Activated CD4-positive, alpha-beta T cell treated with anti-CD3 and anti-CD28 coated beads, Interleukin-2, amount 50 U/mL, for 16 hours (primary cell): Measurements from ENCODE around the gene EOLA1.
A peak's percentile ranks its signal among the peaks of the same experiment; 100 is the strongest.
"Not testable (repeated sequence)": the region's sequence is repeated elsewhere in the genome, so short reads cannot be mapped to it uniquely, and the experiment has no call there.

Experiments used
- DNase-seq: peaks from one replicate; pipeline ENCODE4 v3.0.0-alpha.2; 2020

Gene EOLA1

DNA sequence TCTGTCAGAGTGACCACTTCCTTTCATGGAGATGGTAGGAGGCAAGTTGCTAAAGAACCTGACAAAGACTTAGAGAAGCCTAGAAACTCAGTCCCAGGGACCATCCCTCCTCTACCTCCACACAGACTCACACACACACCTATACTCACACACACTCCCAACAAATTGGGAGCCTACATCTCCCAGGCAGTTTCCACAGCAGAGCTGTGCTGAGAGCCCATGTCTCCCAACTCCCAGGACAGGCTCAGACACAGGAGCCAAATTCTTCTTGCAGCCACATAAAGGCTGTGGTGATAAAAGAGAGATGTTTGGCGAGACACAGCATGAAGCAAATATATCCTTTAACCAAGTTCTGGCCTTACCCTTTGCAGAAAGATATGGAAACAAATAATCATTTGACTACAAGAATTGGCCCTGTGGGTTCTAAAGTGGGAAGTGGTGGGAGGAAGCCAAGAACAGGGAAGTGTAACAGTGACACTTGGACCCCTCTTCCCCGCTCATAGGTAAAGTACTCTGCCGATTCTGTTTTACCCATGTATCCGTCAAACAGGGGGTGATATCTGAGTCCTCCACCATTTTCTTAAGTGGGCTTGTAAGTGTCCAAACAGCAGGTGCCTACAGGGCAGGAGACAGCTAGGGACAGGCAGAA is 24.7 kb upstream of the EOLA1 start:
- no peak for DNase-seq

DNA sequence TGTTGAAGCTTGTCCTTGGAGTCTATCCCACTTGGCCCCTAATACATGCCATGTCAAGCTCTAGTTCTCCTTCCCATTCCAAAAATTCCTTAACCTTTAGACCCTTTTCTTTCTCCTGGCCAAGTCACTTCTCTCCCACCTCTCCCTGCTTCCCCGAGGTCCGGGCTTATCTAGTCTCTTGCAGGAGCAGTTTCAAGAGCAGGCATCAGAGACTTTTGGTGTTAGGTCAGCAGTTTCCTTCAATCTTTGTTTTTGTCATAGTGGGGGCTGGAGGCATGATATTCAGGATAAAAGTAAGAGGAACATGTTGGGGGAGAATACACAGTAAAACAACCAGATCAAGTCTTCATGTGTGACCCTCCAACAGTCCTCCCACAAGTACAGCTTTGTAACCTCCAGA is 24.2 kb upstream of the EOLA1 start:
- DNase-seq: no peak

DNA sequence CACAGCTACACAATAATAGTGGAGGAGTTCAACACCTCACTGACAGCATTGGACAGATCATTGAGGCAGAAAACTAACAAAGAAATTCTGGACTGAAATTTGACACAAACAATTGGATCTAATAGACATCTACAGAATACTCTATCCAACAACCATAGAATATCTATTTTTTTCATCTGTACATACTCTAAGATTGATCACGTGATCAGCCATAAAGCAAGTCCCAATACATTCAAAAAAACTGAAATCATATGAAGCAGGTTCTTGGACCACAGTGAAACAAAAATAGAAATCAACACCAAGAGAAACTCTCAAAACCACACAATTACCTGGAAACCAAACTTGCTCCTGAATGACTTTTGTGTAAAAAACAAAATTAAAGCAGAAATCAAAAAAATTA is 23.5 kb upstream of the EOLA1 start:
- DNase-seq: no peak

DNA sequence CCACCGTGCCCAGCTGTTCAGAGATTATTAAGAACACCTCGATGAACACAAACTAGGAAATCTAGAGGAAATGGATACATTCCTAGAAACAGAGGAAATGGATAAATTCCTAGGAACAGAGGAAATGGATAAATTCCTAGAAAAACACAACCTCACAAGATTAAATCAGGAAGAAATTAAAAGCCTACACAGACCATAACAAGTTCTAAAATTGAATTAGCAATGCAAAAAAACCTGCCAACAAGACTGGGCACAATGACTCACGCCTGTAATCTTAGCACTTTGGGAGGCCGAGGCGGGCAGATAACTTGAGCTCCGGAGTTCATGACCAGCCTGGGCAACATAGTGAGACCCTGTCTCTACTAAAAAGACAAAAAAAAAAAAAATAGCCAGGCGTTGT is 22.6 kb upstream of the EOLA1 start:
- DNase-seq: no peak

DNA sequence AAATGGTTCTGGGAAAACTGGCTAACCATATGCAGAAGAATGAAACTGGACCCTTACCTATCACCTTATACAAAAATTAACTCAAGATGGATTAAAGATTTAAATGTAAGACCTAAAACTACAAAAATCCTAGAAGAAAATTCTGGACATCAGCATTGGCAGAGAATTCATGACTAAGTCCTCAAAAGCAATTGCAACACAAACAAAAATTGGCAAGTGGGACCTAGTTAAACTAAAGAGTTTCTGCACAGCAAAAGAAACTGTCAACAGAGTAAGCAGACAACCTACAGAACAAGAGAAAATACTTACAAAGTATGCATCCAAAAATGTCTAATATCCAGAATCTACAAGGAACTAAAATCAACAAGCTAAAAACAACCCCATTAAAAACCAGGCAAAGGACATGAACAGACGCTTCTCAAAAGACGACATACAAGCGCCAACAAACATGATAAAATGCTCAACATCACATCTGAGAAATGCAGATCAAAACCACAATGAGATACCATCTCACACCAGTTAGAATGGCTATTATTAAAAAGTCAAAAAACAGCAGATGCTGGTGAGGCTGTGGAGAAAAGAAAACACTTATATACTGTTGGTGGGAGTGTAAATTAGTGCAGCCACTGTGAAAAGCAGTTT is 20.1 kb upstream of the EOLA1 start:
- not testable (repeated sequence) for DNase-seq

DNA sequence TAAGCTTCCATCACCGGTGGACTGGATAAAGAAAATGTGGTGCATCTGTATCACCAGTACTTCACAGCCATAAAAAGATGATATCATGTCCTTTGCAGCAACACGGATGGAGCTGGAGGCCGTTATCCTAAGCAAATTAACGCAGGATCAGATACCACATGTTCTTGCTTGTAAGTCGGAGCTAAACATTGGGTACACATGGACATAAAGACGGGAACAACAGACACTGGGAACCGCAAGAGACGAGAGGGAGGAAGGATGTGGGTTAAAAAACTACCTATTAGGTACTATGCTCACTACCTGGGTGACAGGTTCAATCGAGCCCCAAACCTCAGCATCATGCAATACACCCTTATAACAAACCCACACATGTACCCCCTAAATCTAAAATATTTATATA is 19.4 kb upstream of the EOLA1 start:
- no peak for DNase-seq

DNA sequence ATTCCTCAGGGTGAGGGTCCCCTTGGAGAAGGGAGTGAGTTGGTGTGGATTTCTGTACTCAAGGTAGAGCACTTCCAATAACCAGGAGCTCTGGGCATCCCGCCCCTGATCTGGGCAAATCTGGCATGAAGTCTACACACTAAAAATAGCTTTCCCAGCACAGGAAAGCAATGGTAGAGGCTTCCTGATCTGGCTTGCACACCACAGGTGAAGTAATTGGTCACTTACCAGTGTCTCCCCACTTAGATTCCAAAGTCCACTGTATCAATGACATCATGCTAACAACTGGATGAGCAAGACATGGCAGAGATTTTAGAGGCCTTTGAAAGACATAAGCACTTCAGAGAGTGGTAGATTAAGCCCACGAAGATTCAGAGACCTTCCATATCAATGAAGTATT is 17.9 kb upstream of the EOLA1 start:
- DNase-seq: no peak

DNA sequence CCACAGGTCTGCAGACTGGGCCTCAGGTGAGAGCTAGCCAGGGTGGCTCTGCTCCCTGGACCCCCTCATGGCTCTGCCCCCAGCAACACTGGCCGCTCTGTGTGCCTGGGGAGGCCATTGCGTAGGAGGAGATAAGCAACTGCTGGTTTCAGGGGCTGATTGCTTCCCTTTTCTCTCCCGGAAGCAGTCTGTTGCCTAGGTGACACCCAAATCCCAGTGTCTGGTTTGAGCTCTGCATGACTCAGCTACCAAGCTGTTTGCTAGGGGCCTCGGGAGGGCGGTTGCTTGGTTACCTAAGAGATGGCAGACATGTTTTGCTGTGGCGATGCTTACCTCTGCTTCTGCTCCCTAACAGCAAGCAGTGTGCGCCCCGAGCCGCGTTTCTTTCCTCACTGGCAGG is 15.4 kb upstream of the EOLA1 start:
- peak; percentile 82 for DNase-seq

DNA sequence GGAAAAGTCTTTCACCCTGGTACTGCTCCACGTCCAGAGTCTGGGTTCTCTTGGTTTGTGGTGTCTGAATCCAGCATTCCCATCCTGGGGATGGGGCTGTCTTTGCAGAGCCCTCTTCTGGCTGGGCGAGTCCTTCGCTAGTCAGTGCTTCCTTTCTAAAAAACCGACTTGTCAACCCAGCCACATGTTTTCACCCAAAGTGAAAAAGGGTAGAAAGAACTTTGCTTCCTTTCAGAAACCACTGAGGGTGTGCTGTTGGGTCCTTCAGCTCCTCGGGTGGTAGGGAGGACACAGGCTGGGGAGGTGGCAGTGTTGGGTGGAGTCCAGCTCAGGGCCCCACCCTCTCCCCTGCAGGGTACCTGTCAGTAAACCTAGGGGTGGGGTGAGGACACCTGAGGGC is 14.9 kb upstream of the EOLA1 start:
- DNase-seq: peak; percentile 55

DNA sequence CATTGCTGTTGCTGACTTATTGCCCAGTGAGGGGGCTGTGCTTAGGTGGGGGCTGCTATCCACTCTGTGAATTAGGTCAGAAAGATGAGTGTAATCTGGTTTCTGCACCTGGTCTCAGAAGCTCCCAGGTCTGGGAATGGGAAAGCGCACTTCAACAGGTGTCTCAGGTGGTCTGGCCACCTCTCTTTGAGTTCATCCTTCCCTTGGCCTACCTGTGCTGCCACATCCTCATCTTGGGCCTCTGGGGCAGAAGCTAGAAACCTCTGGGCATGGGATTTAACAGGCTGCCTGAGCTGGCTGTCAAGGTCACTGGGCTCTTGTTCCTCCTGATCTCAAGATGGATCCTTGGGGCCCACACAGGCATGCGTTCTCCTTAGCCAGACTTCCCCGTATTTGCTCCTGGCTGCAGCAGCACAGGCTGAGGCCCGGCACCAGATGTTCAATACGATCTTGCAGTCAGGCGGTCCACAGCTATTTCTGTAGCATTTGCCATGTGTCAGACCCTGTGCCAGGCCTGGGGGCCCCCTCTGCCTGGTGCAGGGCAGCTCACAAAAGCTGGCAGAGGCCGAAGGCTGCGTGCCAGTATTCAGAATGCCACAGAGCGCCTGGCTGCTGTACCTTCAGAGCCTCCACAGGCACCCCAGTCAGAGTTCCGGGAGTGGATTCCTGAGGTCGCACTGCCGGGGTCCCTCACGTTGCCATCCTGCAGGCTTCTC is 14.3 kb upstream of the EOLA1 start:
- DNase-seq: not testable (repeated sequence)

DNA sequence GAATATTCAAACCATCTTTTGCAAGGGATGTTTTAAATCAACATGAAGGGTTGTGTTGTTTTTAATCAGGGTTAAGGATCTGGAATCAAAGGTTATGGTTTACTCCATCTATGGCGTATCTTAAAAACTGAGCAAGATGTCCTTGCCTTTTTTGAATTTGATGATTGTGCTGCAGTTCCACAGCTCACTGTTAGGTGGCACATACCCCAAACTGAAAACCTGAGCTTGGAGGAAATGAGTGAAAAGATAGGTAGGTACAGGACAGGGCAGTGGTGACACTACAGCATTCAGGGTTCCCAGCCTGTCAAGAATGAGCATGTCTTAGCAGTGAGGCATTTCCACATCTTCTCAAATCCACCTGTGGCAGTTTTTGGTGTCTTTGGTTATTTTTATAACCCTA is 13.1 kb upstream of the EOLA1 start:
- peak; percentile 58 for DNase-seq

DNA sequence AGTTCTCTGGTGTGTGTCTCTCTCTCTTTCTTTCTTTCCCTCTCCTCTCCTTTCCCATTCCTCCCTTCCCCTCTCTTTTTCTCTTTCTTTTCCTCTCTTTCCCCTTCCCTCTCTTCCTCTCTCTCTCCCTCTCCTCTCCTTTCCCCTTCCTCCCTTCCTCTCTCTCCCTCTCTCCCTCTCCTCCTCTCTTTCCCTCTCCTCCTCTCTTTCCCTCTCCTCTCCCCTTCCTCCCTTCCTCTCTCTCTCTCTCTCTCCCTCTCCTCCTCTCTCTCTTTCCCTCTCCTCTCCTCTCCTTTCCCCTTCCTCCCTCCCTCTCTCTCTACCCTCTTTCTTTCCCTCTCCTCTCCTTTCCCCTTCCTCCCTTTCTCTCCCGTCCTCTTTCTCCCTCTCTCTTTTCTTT is 12.4 kb upstream of the EOLA1 start:
- no peak for DNase-seq

DNA sequence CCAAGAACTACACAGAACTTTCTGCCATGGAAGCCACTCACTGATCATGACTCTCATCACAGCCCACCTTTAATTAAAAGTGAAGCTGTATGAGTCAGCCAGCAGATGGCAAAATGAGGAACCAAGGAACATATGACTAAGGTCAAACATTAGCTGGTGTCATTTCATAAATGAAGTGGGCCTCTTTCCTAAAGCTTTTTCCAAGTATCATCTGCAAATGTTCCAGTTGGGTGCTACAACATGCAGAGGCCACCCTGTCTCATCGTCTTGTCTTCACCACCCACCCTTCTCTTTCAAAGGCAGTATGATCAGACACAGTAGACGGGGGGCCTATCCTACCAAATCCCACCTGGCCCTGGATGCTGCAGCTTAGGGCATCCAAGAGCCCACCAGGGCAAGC is 9.2 kb upstream of the EOLA1 start:
- no peak for DNase-seq

DNA sequence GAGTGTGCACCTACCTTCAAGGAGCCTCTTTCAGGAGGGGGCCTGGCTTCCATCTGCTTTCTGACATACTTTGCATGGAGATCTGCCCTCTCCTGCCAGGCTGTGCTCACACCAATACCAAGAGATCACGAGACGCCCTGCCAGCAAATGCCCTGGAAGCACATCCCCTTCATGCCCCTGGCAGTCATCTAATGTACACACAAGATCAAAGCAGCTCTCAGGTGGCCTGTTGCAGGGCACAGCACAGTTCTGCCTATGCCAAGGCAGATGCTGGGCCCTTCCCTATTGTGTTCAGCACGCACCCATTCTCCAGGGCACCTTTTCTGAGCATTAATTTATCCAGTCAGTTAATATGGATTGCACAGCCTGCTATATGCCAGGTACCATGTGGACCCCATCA is 7.9 kb upstream of the EOLA1 start:
- not testable (repeated sequence) for DNase-seq

DNA sequence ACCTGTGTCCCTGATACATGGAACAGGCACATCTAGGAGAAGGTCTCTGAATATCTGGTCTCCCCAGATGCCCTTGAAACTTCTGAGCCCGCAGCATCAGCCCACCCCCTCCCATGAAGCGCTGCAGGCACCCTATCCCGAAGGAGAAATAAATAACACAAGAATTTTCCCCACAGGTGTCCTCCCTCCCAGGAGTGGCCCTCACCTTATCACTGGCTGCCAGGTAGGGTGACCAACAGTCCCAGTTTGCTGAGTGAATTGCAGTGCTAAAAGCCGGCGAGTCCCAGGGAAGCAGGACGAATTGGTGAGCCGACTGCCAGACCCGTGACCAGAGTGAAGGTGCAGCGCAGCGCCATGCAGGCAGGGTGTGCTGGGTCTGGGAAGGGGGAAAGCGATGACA is 6.8 kb upstream of the EOLA1 start:
- DNase-seq: not testable (repeated sequence)

DNA sequence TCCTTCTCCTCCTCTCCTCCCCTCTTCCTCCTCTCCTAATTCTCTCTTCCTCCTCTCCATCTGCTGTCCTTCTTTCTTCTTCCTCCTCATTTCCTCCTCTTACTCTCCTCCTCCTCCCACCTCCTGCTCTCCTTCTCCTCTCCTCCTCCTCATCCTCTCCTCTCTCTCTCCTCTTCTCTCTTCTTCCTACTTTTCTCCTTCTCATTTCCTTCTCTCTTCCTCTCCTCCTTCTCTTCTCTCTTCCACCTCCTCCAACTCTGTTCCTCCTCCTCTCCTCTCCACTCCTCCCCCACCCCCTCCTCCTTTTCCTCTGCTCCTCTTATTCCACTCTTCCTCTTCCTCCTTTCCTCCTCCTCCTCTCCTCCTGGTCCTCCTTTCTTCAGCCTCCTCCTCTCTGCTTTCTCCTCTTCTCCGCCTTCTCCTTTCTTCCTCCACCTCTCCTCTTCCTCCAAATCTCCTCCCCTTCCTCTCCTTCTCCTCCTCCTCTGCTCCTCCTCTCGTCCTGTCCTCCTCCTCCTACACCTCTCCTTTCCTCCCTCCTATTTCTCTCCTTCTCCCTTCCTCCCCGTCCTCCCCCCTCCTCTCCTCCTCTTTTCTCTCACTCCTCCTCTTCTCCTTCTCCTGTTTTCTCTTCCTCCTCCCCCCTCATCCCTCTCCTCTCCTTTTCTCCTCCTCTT is 5.7 kb upstream of the EOLA1 start:
- not testable (repeated sequence) for DNase-seq

DNA sequence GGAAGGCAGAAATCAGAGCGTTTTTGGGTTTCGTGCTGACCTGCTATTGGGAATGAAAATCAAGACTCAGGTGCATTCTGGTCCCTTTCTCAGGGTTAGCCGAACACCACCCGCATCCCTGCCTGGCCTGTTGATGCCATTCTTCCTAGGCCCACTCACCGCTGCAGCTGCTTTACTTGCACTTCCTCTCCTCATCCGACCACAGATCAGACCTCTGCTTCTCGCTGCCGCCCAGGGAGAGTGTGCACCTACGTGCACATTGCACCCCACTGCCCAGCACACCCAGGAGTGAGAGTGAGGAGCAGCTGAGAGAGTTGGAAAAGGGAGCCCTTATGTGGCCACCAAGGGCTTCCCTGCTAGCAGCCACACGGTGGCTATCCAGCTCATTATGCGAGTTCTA is 3.3 kb upstream of the EOLA1 start:
- DNase-seq: not testable (repeated sequence)

DNA sequence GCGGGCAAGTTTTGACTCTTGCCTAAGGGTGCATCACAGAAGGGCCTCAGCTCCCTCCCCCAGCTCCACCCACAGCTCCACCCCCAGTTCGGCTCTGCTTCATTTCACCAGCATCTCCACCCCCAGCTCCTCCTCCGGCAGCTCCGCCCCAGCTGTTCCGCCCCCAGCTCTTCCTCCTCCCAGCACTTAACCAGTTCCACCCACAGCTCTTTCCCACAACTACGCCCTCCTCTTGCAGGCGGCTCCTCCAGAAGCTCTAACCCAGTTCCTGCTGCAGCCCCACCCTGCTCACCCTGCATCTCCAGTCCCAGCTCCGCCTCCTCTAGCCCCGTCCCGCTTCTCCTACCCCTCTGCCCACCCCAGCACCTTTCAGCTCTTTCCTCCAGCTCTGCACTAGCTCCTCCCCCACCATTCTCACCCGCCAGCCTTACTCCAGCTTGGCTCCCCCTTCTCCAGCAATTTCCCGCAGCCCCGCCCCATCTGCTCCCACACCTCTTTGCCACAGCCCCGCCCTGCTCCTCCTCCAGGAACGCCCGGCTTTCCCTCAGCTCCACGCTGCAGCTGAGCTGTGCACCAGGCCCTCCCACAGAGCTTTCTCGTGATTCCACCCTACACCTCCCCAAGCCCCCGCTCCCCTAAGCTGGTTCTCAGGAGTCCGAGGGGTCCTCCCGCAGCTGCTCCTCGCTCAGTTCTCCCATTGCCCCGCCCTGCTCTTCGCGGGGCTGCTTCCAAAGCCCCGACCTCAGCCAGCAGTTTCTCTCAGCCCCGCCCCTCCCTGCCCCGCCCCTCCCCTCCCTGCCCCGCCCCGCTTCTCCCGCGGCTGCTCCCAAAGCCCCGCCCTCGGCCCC is 1.3 kb upstream of the EOLA1 start:
- DNase-seq: peak; percentile 94

DNA sequence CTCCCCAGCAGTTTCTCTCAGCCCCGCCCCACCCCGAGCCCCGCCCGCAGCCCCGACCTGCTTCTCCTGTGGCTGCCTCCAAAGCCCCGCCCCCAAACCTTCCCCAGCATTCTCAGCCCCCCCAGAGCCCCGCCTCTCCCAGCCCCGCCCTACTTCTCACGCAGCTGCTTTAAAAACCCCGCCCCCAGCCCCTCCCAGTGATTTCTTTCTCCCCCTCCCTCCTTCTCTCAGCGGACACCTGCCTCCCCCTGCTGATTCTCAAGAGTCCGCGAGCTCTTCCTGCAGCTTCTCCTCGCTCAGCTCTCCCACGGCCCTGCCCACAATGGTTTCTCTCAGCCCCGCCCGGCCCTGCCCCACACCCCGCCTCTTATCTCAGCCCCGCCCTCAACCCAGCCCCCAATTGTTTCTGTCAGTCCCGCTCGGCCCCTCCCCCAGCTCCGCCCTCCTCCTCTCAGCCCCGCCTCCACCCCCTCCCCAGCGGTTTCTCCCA is 636 bp upstream of the EOLA1 start:
- DNase-seq: peak; percentile 89

DNA sequence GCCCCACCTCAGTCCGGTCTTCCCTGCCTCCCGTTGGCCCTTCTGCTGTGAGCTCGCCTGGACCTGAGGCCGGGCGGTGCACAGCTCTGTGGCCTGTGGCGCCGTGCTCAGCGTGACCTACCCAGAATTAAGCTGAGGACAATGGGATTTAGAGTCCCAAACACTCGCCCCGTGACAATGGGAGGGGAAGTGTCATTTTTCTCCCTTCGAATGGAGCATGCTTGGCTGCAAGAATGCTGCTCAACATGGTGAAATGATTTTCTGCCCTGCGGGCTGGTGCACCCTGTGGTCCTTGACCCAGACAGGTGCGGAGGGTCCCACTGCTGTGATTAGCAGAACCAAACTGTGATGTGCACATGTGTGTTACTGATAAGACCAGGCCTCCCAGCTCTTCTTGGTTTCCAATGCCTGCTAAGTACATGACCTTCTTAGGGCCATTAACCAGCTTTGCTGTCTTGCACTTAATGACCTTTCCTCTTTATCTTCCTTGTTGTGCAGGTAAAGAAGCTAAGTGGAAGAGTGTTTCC is 772 bp downstream of the EOLA1 start:
- DNase-seq: no peak

DNA sequence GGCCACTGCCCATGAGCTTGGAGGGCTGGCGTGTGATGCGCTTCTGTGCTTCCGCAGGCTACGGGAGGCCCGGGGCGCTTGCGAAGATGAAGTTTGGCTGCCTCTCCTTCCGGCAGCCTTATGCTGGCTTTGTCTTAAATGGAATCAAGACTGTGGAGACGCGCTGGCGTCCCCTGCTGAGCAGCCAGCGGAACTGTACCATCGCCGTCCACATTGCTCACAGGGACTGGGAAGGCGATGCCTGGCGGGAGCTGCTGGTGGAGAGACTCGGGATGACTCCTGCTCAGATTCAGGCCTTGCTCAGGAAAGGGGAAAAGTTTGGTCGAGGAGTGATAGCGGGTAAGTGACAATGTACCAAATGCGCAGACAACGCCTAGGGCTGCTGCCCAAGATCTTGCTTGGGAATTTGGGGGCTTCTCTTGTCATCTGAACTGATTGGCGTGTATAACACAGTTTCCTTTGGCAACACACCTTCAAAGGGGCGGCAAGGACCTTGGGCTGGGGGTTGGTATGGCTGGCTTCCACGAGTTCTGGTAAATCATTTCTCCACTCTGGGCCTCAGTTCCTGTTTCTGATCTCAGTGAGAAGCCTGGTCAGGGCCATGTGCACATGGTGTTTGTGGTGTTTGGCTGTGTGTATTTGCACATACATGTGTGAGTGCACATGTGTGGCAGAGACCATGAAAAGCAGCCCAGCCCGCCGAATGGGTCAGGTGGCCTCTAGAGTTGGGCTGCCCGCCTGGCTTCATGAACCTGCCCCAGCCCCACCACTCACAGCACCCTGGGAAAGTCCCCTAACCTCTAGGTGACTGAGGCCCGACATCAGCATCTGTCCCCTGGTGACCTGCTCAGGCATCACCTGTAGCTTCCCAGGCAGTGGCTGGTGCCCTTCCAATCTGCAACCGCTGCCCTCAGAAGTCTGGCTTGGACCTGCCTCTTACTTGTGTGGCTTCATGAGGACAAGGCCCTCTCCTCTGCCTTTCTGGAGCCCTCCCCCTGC is 5.0 kb downstream of the EOLA1 start:
- not testable (repeated sequence) for DNase-seq
